Nephron (organoid): ENCODE data around the gene MAP7D3.

Source experiments
- H3K27ac Mint-ChIP-seq, 3 experiments: 2 replicates each; pipeline ENCODE4 v1.8.0; 2020; ENCODE audit warnings: mixed read lengths in 3 of 3, mild to moderate bottlenecking in 2 of 3, moderate library complexity in 1 of 3
- H3K27me3 Mint-ChIP-seq: 2 replicates; pipeline ENCODE4 v1.8.0; 2021; ENCODE audit warnings: low read depth, mild to moderate bottlenecking, moderate library complexity, mixed read lengths
- H3K36me3 Mint-ChIP-seq: 2 replicates; pipeline ENCODE4 v1.8.0; 2020; ENCODE audit warnings: low read depth, mixed read lengths
- H3K4me1 Mint-ChIP-seq: 2 replicates; pipeline ENCODE4 v1.8.0; 2020; ENCODE audit warnings: mixed read lengths
- H3K4me3 Mint-ChIP-seq, 3 experiments: 2 replicates each; pipeline ENCODE4 v1.8.0; 2020; ENCODE audit warnings: mild to moderate bottlenecking in 3 of 3, mixed read lengths in 3 of 3, moderate library complexity in 2 of 3
- H3K9me3 Mint-ChIP-seq: 2 replicates; pipeline ENCODE4 v1.8.0; 2020; ENCODE audit warnings: mixed read lengths
- CTCF ChIP-seq, 3 experiments: fragments of 200-600 bp; sonication (generic); IDR thresholded peaks; one replicate each; pipeline ENCODE4 v1.5.0; 2021; ENCODE audit warnings: antibody characterized with exemption in 3 of 3; ENCODE audit not compliant: unreplicated experiment in 3 of 3

The MAP7D3 gene

GRCh38 chrX:136275553-136275952 is 24.4 kb upstream of the MAP7D3 start:
- no peaks in the 10 kb centered on the region for H3K27me3 Mint-ChIP-seq
- no peaks in the 10 kb centered on the region for H3K36me3 Mint-ChIP-seq
- no peak overlapping the region for H3K27ac Mint-ChIP-seq
- H3K4me3 Mint-ChIP-seq: no peak overlapping the region
- TF ChIP-seq CTCF (IDR thresholded peaks at IDR 0.05; ENCODE audit: unreplicated experiment in 3 of 3): no peak
- no peaks in the 10 kb centered on the region for H3K4me1 Mint-ChIP-seq
- peaks cover 3% of the 10 kb centered on the region for H3K9me3 Mint-ChIP-seq

GRCh38 chrX:136273986-136274385 is 22.8 kb upstream of the MAP7D3 start:
- Mint-ChIP-seq H3K9me3 (peaks cover 3% of the 10 kb centered on the region), H3K27me3 (no peaks in the 10 kb centered on the region), H3K4me1 (no peaks in the 10 kb centered on the region), H3K36me3 (no peaks in the 10 kb centered on the region), H3K4me3 (no peak overlapping the region), H3K27ac (no peak overlapping the region)
- no peak for TF ChIP-seq CTCF (IDR thresholded peaks at IDR 0.05; ENCODE audit: unreplicated experiment in 3 of 3)

DNA sequence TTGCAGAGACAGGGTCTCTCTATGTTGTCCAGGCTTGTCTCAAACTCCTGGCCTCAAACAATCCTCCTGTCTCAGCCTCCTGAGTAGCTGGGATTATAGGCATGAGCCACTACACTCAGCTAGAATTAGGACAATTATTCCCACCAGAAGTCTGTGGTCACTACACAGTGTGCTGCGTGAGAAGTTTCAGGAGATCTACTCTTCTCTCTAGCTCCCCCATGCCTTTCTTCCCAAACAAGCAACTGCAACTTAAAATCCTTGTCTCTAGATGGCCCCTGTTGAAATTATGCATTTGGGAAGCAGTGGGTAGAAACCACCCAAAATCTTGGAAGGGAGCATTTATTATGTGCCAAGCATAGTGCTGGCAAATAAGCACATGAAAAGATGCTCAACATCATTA is 21.1 kb upstream of the MAP7D3 start:
- H3K4me1 Mint-ChIP-seq: no peaks in the 10 kb centered on the region
- no peak overlapping the region for H3K27ac Mint-ChIP-seq
- H3K4me3 Mint-ChIP-seq: no peak overlapping the region

DNA sequence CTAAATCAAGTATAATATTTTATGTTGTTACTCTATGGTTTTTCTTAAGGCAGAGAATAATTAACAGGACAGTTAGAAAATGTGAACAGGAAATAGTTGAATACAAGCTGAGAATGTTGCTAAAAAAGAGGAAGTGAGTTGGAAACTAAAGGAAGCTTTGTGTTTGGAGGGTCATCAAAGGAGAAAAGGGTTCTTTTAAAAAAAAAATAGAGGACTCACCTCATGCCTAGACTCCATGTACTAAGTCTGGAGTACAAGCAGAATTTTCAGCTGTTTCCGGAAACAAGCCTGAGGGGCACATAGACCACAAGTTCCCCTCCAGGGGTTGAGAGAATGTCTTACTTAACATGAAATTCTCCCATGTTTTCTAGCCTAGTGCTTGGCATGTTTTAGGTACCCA is 20.1 kb upstream of the MAP7D3 start:
- TF ChIP-seq CTCF (IDR thresholded peaks at IDR 0.05; ENCODE audit: unreplicated experiment in 3 of 3): no peak
- H3K27ac Mint-ChIP-seq: no peak overlapping the region
- H3K9me3 Mint-ChIP-seq: peaks cover 2% of the 10 kb centered on the region
- no peak overlapping the region for H3K4me3 Mint-ChIP-seq
- no peaks in the 10 kb centered on the region for H3K4me1 Mint-ChIP-seq
- H3K27me3 Mint-ChIP-seq: no peaks in the 10 kb centered on the region
- no peaks in the 10 kb centered on the region for H3K36me3 Mint-ChIP-seq

More for the DNA sequence above, 21.1 kb upstream of the MAP7D3 start:
- no peaks in the 10 kb centered on the region for H3K27me3 Mint-ChIP-seq
- TF ChIP-seq CTCF (IDR thresholded peaks at IDR 0.05; ENCODE audit: unreplicated experiment in 3 of 3): no peak
- H3K9me3 Mint-ChIP-seq: peaks cover 2% of the 10 kb centered on the region
- no peaks in the 10 kb centered on the region for H3K36me3 Mint-ChIP-seq

DNA sequence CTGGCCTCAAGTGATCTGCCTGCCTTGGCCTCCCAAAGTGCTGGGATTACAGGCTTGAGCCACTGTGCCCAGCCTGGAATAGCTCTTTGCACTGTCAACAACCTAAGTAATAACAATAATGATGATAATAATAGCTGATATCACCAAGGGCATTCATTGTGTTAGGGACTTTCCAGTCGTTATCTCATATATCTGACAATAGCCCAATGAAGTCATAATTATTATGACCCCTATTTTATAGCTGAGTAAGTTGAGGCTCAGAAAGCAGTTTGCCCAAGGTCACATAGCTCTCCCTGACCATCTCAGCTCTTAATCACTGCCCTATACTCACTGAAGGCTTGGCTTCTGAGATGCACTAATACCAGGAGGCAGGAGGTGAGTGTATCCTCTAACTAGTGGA is 18.7 kb upstream of the MAP7D3 start:
- H3K4me1 Mint-ChIP-seq: no peaks in the 10 kb centered on the region

More for the DNA sequence above, 18.7 kb upstream of the MAP7D3 start:
- H3K27me3 Mint-ChIP-seq: no peaks in the 10 kb centered on the region
- peaks cover 4% of the 10 kb centered on the region for H3K9me3 Mint-ChIP-seq
- no peak overlapping the region for H3K27ac Mint-ChIP-seq
- H3K36me3 Mint-ChIP-seq: no peaks in the 10 kb centered on the region
- H3K4me3 Mint-ChIP-seq: no peak overlapping the region
- no peak for TF ChIP-seq CTCF (IDR thresholded peaks at IDR 0.05; ENCODE audit: unreplicated experiment in 3 of 3)
